ENCODE data around the gene CR1.
"Not testable (repeated sequence)": the region's sequence is repeated elsewhere in the genome, so short reads cannot be mapped to it uniquely, and the experiment has no call there.

Gene CR1

GRCh38 chr1:207504438-207504837 is 8.5 kb downstream of the CR1 start:
- no peak for DNase-seq

- DNase-seq = no peak
These were observed 14.5 kb downstream of the CR1 start for GRCh38 chr1:207510444-207510843.

GRCh38 chr1:207514890-207515289 is 18.9 kb downstream of the CR1 start:
- DNase-seq = no peak

GRCh38 chr1:207516729-207517128 is 20.8 kb downstream of the CR1 start:
- no peak for DNase-seq

- DNase-seq = no peak
These were observed 22.8 kb downstream of the CR1 start for GRCh38 chr1:207518608-207519236.

GRCh38 chr1:207519505-207520399 is 23.8 kb downstream of the CR1 start:
- DNase-seq = no peak

- not testable (repeated sequence) for DNase-seq
These were observed 24.7 kb downstream of the CR1 start for GRCh38 chr1:207520400-207521345.

GRCh38 chr1:207525239-207525638 is 29.3 kb downstream of the CR1 start:
- not testable (repeated sequence) for DNase-seq

GRCh38 chr1:207528401-207528800 is 32.4 kb downstream of the CR1 start:
- not testable (repeated sequence) for DNase-seq

- DNase-seq = not testable (repeated sequence)
These were observed 40.3 kb downstream of the CR1 start for GRCh38 chr1:207536263-207536662.

- DNase-seq = not testable (repeated sequence)
These were observed 50.9 kb downstream of the CR1 start for GRCh38 chr1:207546677-207547357.

GRCh38 chr1:207554823-207555222 is 58.9 kb downstream of the CR1 start:
- DNase-seq = not testable (repeated sequence)

GRCh38 chr1:207565546-207566468 is 69.8 kb downstream of the CR1 start:
- DNase-seq = no peak

- not testable (repeated sequence) for DNase-seq
These were observed 76.0 kb downstream of the CR1 start for GRCh38 chr1:207571926-207572325.

GRCh38 chr1:207573074-207573473 is 77.1 kb downstream of the CR1 start:
- DNase-seq = not testable (repeated sequence)

- not testable (repeated sequence) for DNase-seq
These were observed 79.4 kb downstream of the CR1 start for GRCh38 chr1:207575381-207575780.

GRCh38 chr1:207578796-207579435 is 83.0 kb downstream of the CR1 start:
- DNase-seq = no peak

GRCh38 chr1:207579436-207579799 is 83.5 kb downstream of the CR1 start:
- DNase-seq = peak; percentile 3

GRCh38 chr1:207581496-207582153 is 85.7 kb downstream of the CR1 start:
- DNase-seq = no peak

- not testable (repeated sequence) for DNase-seq
These were observed 93.5 kb downstream of the CR1 start for GRCh38 chr1:207589506-207589905.

Data from stimulated activated CD4-positive, alpha-beta T cell treated with anti-CD3 and anti-CD28 coated beads, Interleukin-12 subunit alpha, Interleukin-12 subunit beta, amount 100 ng/mL, for 4 hours (primary cell).